Esophagus muscularis mucosa (tissue), 4 donors: ENCODE data around the gene RBM28.

Experiments
- EP300 ChIP-seq: sonication (generic); formaldehyde crosslinking; IDR thresholded peaks from one replicate; pipeline ENCODE4 v1.6.1; 2017; ENCODE audit warnings: antibody characterized with exemption
- POLR2AphosphoS5 ChIP-seq, 2 donors: sonication (generic); formaldehyde crosslinking; IDR thresholded peaks; one replicate each; pipeline ENCODE4 v1.6.1; 2017; ENCODE audit warnings: antibody characterized with exemption in 2 of 2
- TF ChIP-seq, protein P1 (sequence below), 3 experiments: fragments of 200-600 bp in 2 of 3; fragments of 450-650 bp in 1 of 3; sonication (generic) in 2 of 3; IDR thresholded peaks; one replicate each; pipeline ENCODE4 v1.5.1; 2017 to 2019; ENCODE audit warnings: antibody characterized with exemption in 3 of 3, mild to moderate bottlenecking in 2 of 3, moderate library complexity in 1 of 3

DNA sequence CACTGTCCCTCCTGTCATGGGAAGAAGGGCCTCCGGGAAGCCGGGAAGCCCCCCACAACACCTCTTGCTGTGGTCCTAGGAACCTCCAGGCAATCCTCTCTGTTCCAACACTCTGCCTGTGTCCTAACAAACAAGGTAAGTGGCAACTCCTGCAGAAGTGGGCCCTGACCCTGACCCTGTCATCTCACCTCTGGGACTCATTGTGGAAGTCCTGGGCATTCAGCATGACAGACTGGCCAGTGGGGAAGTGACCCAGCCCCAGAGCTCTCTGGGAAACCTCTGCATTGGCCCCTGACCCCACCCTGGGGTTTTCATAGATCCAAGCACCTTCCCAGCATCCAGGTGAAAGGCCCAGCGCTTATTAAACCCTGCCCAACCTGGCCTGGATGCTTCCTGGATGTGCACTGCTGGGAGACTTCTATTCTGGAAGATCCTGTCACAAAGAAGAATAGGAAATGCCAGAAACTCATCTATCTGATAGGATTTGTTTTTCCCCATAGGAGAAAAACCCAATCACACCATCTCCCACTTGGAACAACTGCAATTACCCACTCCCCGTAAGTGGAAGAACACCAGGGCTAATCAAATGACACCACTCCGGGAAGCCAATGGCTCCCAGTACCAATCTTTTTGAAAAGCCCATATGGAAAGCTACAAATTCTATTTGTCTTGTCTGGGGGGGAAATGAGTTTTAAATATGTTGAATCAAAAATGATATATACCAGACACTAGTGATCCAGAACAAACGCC is 78.4 kb downstream of the RBM28 start:
- TF ChIP-seq POLR2AphosphoS5 (IDR thresholded peaks at IDR 0.05) = no peak
- TF ChIP-seq, protein P1, sequence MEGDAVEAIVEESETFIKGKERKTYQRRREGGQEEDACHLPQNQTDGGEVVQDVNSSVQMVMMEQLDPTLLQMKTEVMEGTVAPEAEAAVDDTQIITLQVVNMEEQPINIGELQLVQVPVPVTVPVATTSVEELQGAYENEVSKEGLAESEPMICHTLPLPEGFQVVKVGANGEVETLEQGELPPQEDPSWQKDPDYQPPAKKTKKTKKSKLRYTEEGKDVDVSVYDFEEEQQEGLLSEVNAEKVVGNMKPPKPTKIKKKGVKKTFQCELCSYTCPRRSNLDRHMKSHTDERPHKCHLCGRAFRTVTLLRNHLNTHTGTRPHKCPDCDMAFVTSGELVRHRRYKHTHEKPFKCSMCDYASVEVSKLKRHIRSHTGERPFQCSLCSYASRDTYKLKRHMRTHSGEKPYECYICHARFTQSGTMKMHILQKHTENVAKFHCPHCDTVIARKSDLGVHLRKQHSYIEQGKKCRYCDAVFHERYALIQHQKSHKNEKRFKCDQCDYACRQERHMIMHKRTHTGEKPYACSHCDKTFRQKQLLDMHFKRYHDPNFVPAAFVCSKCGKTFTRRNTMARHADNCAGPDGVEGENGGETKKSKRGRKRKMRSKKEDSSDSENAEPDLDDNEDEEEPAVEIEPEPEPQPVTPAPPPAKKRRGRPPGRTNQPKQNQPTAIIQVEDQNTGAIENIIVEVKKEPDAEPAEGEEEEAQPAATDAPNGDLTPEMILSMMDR (IDR thresholded peaks at IDR 0.05) = no peak
- no peak for TF ChIP-seq EP300
